Measurements from ENCODE around the gene CLIC1. TPM values are rescaled to one million over a fixed set of nuclear protein-coding genes. Genes with fewer than 3 reads are reported as not detected.
"Not testable (repeated sequence)": the region's sequence is repeated elsewhere in the genome, so short reads cannot be mapped to it uniquely, and the experiment has no call there.

Gene CLIC1
- total and polyA plus RNA-seq, 5 donors from 2014 or later, result 192 to 771 (median 521) TPM

DNA sequence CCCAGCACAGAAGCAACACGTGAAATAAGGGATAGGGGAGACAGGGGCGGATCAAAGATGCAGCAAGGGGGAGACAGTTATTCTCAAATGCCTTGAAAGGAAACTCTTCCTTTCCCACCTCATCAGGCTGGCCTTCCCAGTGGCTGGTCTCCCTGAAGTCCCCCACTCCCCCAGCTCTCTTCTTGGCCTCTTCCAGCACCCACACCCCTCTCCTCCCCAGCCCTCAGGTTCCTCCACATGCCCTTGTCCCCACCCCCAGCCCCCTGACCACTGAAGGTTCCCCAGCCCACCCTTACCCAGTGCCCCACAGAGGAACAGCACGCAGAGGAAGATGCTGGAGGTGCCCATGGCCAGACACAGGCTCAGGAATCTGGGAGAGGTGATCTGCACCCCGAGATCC is 22.9 kb downstream of the CLIC1 start:
- Mint-ChIP-seq H3K27ac (no peak overlapping the region), H3K27me3 (peaks cover 5% of the 10 kb centered on the region), H3K4me1 (peaks cover 0 to 22% (median 10%) of the 10 kb centered on the region in 4 donors), H3K9me3 (no peaks in the 10 kb centered on the region), H3K4me3 (no peak overlapping the region), H3K36me3 (no peaks in the 10 kb centered on the region)
- no peak for DNase-seq
- Histone ChIP-seq H3K4me3 (ENCODE audit: low read depth, low read length) (no peak overlapping the region), H3K4me1 (ENCODE audit: control insufficient read depth, insufficient read depth, low read length, poor library complexity, severe bottlenecking) (peaks cover 11% of the 10 kb centered on the region), H3K27ac (ENCODE audit: insufficient read depth, low read length, poor library complexity, severe bottlenecking) (no peak overlapping the region), H3K36me3 (ENCODE audit: control insufficient read depth, insufficient read depth, low read length) (no peaks in the 10 kb centered on the region), H3K9me3 (ENCODE audit: control insufficient read depth in 2 of 2, low read length in 2 of 2) (no peaks in the 10 kb centered on the region), H3K27me3 (ENCODE audit: control insufficient read depth, insufficient read depth, low read length) (no peaks in the 10 kb centered on the region)
- ATAC-seq (ENCODE audit: low read depth in 2 of 2), result no peak

DNA sequence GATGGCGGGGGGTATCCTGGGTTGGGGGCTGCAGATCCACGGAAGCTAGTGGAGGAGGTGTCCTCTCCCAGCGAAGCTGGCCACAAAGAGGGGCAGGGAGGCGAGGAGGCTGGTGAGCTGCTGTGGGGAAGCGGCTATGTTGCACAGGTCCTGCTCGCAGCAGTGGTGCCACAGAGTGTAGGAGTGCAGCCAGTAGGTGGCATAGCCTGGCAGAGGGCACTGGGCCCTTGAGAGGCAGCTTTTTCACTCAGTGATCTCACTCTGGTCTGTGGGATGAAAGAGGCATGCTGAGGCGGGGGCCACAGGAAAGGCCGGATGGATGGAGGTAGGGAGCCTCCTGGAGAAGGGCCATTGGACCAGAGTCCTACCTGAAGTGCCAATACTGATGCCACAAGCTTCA is 24.0 kb downstream of the CLIC1 start:
- ATAC-seq (ENCODE audit: low read depth in 2 of 2), result peak; percentile 57 to 71
- Mint-ChIP-seq H3K36me3 (no peaks in the 10 kb centered on the region), H3K27me3 (peaks cover 5% of the 10 kb centered on the region), H3K4me1 (peaks cover 0 to 22% (median 10%) of the 10 kb centered on the region in 4 donors), H3K27ac (peak overlapping the region in 1 of 3 donors; percentile 65), H3K4me3 (no peak overlapping the region), H3K9me3 (no peaks in the 10 kb centered on the region)
- peak in 1 of 3 donors; percentile 63 for DNase-seq
- no peaks in the 10 kb centered on the region for H3K9me3 ChIP-seq (ENCODE audit: control insufficient read depth in 2 of 2, low read length in 2 of 2)
- H3K36me3 ChIP-seq (ENCODE audit: control insufficient read depth, insufficient read depth, low read length), result no peaks in the 10 kb centered on the region
- peaks cover 11% of the 10 kb centered on the region for H3K4me1 ChIP-seq (ENCODE audit: control insufficient read depth, insufficient read depth, low read length, poor library complexity, severe bottlenecking)
- H3K27me3 ChIP-seq (ENCODE audit: control insufficient read depth, insufficient read depth, low read length), result no peaks in the 10 kb centered on the region
- H3K27ac ChIP-seq (ENCODE audit: insufficient read depth, low read length, poor library complexity, severe bottlenecking), result no peak overlapping the region
- no peak overlapping the region for H3K4me3 ChIP-seq (ENCODE audit: low read depth, low read length)

DNA sequence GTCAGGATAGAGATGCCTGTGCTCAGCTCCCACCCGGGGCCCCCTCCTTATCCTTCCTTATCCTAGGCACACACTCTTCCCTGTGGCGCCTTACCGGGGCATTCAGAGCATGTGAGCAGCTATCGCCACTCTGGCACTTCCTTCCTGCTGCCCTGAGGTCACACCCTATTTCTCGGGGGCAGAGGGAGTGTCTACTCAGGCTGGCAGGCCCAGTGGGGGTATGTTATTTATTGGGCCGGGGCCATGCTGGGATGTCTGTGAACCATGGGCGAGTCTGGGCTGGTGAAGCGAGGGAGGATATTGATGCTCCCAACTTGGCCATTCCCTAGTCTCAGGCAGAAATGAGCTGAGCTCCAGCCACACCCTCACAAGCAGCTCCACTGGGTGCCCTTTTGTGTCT is 25.1 kb downstream of the CLIC1 start:
- H3K27me3 Mint-ChIP-seq, result peaks cover 5% of the 10 kb centered on the region
- no peaks in the 10 kb centered on the region for H3K36me3 Mint-ChIP-seq

GRCh38 chr6:31710523-31711219 is 25.7 kb downstream of the CLIC1 start:
- Histone ChIP-seq H3K4me1 (ENCODE audit: control insufficient read depth, insufficient read depth, low read length, poor library complexity, severe bottlenecking) (peaks cover 11% of the 10 kb centered on the region), H3K4me3 (ENCODE audit: low read depth, low read length) (no peak overlapping the region), H3K36me3 (ENCODE audit: control insufficient read depth, insufficient read depth, low read length) (no peaks in the 10 kb centered on the region), H3K27me3 (ENCODE audit: control insufficient read depth, insufficient read depth, low read length) (no peaks in the 10 kb centered on the region), H3K27ac (ENCODE audit: insufficient read depth, low read length, poor library complexity, severe bottlenecking) (no peak overlapping the region), H3K9me3 (ENCODE audit: control insufficient read depth in 2 of 2, low read length in 2 of 2) (no peaks in the 10 kb centered on the region)
- Mint-ChIP-seq H3K9me3 (no peaks in the 10 kb centered on the region), H3K36me3 (no peaks in the 10 kb centered on the region), H3K4me1 (peaks cover 0 to 22% (median 10%) of the 10 kb centered on the region in 4 donors), H3K27me3 (peaks cover 5% of the 10 kb centered on the region), H3K27ac (peak overlapping the region in 2 of 3 donors; percentile 52 to 83), H3K4me3 (peak overlapping the region in 2 of 4 donors; percentile 51 to 66)
- ATAC-seq (ENCODE audit: low read depth in 2 of 2) (no peak), DNase-seq (no peak)

More for the DNA sequence above, 25.1 kb downstream of the CLIC1 start:
- no peaks in the 10 kb centered on the region for H3K27me3 ChIP-seq (ENCODE audit: control insufficient read depth, insufficient read depth, low read length)
- Mint-ChIP-seq H3K4me1 (peaks cover 0 to 22% (median 10%) of the 10 kb centered on the region in 4 donors), H3K9me3 (no peaks in the 10 kb centered on the region), H3K4me3 (peak overlapping the region in 1 of 4 donors; percentile 52), H3K27ac (peak overlapping the region; percentile 34 to 79 (median 52))
- no peak overlapping the region for H3K27ac ChIP-seq (ENCODE audit: insufficient read depth, low read length, poor library complexity, severe bottlenecking)
- H3K4me1 ChIP-seq (ENCODE audit: control insufficient read depth, insufficient read depth, low read length, poor library complexity, severe bottlenecking), result peaks cover 11% of the 10 kb centered on the region
- ATAC-seq (ENCODE audit: low read depth in 2 of 2) (no peak), DNase-seq (peak in 1 of 3 donors; percentile 70)
- H3K36me3 ChIP-seq (ENCODE audit: control insufficient read depth, insufficient read depth, low read length), result no peaks in the 10 kb centered on the region
- H3K4me3 ChIP-seq (ENCODE audit: low read depth, low read length), result no peak overlapping the region
- H3K9me3 ChIP-seq (ENCODE audit: control insufficient read depth in 2 of 2, low read length in 2 of 2), result no peaks in the 10 kb centered on the region

- H3K27me3 ChIP-seq (ENCODE audit: control insufficient read depth, insufficient read depth, low read length); H3K36me3 Mint-ChIP-seq; H3K27me3 Mint-ChIP-seq; H3K36me3 ChIP-seq (ENCODE audit: control insufficient read depth, insufficient read depth, low read length); H3K27ac ChIP-seq (ENCODE audit: insufficient read depth, low read length, poor library complexity, severe bottlenecking); H3K9me3 Mint-ChIP-seq; H3K4me3 ChIP-seq (ENCODE audit: low read depth, low read length); H3K4me3 Mint-ChIP-seq; H3K27ac Mint-ChIP-seq; DNase-seq; H3K9me3 ChIP-seq (ENCODE audit: control insufficient read depth in 2 of 2, low read length in 2 of 2); ATAC-seq (ENCODE audit: low read depth in 2 of 2): not testable (repeated sequence)
- H3K4me1 Mint-ChIP-seq, result peaks cover 0 to 21% (median 9%) of the 10 kb centered on the region in 4 donors
- H3K4me1 ChIP-seq (ENCODE audit: control insufficient read depth, insufficient read depth, low read length, poor library complexity, severe bottlenecking), result peaks cover 11% of the 10 kb centered on the region
Observed at GRCh38 chr6:31709157-31709556, 27.2 kb downstream of the CLIC1 start.

- H3K4me1 Mint-ChIP-seq, result peaks cover 0 to 26% (median 13%) of the 10 kb centered on the region in 4 donors
- no peak overlapping the region for H3K27ac ChIP-seq (ENCODE audit: insufficient read depth, low read length, poor library complexity, severe bottlenecking)
- H3K4me3 Mint-ChIP-seq, result no peak overlapping the region
- H3K36me3 Mint-ChIP-seq, result no peaks in the 10 kb centered on the region
- no peak overlapping the region for H3K27ac Mint-ChIP-seq
- peaks cover 19% of the 10 kb centered on the region for H3K4me1 ChIP-seq (ENCODE audit: control insufficient read depth, insufficient read depth, low read length, poor library complexity, severe bottlenecking)
- no peaks in the 10 kb centered on the region for H3K36me3 ChIP-seq (ENCODE audit: control insufficient read depth, insufficient read depth, low read length)
- ATAC-seq (ENCODE audit: low read depth in 2 of 2) (no peak), DNase-seq (no peak)
- H3K27me3 ChIP-seq (ENCODE audit: control insufficient read depth, insufficient read depth, low read length), result no peaks in the 10 kb centered on the region
- H3K9me3 ChIP-seq (ENCODE audit: control insufficient read depth in 2 of 2, low read length in 2 of 2), result no peaks in the 10 kb centered on the region
- no peak overlapping the region for H3K4me3 ChIP-seq (ENCODE audit: low read depth, low read length)
- H3K9me3 Mint-ChIP-seq, result no peaks in the 10 kb centered on the region
- H3K27me3 Mint-ChIP-seq, result peaks cover 5% of the 10 kb centered on the region
Observed at GRCh38 chr6:31708224-31708623, 28.1 kb downstream of the CLIC1 start.

DNA sequence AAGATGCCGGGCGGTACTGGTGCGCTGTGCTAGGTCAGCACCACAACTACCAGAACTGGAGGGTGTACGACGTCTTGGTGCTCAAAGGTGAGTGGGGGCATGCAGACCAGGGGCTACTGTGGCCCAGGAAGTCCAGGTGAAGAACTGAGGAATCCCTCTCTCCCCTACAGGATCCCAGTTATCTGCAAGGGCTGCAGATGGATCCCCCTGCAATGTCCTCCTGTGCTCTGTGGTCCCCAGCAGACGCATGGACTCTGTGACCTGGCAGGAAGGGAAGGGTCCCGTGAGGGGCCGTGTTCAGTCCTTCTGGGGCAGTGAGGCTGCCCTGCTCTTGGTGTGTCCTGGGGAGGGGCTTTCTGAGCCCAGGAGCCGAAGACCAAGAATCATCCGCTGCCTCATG is 28.6 kb downstream of the CLIC1 start:
- Mint-ChIP-seq H3K9me3 (no peaks in the 10 kb centered on the region), H3K4me1 (peaks cover 0 to 29% (median 15%) of the 10 kb centered on the region in 4 donors)
- ATAC-seq (ENCODE audit: low read depth in 2 of 2), result no peak

GRCh38 chr6:31706599-31706998 is 29.7 kb downstream of the CLIC1 start, which contains the start of gene LY6G6F:
TSS of gene LY6G6F (plus strand) at chr6:31706866. CDS start at chr6:31706907, 41 bp downstream.
- Histone ChIP-seq H3K4me1 (ENCODE audit: control insufficient read depth, insufficient read depth, low read length, poor library complexity, severe bottlenecking) (peaks cover 31% of the 10 kb centered on the region), H3K27me3 (ENCODE audit: control insufficient read depth, insufficient read depth, low read length) (no peaks in the 10 kb centered on the region), H3K4me3 (ENCODE audit: low read depth, low read length) (no peak within 1 kb of the TSS), H3K36me3 (ENCODE audit: control insufficient read depth, insufficient read depth, low read length) (no peaks in the 10 kb centered on the region), H3K9me3 (ENCODE audit: control insufficient read depth in 2 of 2, low read length in 2 of 2) (no peaks in the 10 kb centered on the region), H3K27ac (ENCODE audit: insufficient read depth, low read length, poor library complexity, severe bottlenecking) (no peak within 1 kb of the TSS)
- no peaks in the 10 kb centered on the region for H3K36me3 Mint-ChIP-seq
- peak within 1 kb of the TSS in 1 of 4 donors; percentile 32 for H3K4me3 Mint-ChIP-seq
- no peaks in the 10 kb centered on the region for H3K9me3 Mint-ChIP-seq
- peak within 1 kb of the TSS in 1 of 3 donors; percentile 36 for H3K27ac Mint-ChIP-seq
- peaks cover 0 to 33% (median 24%) of the 10 kb centered on the region in 4 donors for H3K4me1 Mint-ChIP-seq
- DNase-seq, result no peak
- ATAC-seq (ENCODE audit: low read depth in 2 of 2), result no peak
- H3K27me3 Mint-ChIP-seq, result peaks cover 6% of the 10 kb centered on the region

More for the DNA sequence above, 28.6 kb downstream of the CLIC1 start:
- Histone ChIP-seq H3K9me3 (ENCODE audit: control insufficient read depth in 2 of 2, low read length in 2 of 2) (no peaks in the 10 kb centered on the region), H3K27ac (ENCODE audit: insufficient read depth, low read length, poor library complexity, severe bottlenecking) (no peak overlapping the region), H3K4me3 (ENCODE audit: low read depth, low read length) (no peak overlapping the region), H3K27me3 (ENCODE audit: control insufficient read depth, insufficient read depth, low read length) (no peaks in the 10 kb centered on the region), H3K4me1 (ENCODE audit: control insufficient read depth, insufficient read depth, low read length, poor library complexity, severe bottlenecking) (peaks cover 20% of the 10 kb centered on the region), H3K36me3 (ENCODE audit: control insufficient read depth, insufficient read depth, low read length) (no peaks in the 10 kb centered on the region)
- Mint-ChIP-seq H3K4me3 (no peak overlapping the region), H3K27me3 (peaks cover 6% of the 10 kb centered on the region), H3K36me3 (no peaks in the 10 kb centered on the region), H3K27ac (no peak overlapping the region)
- no peak for DNase-seq
